ENCODE measurements around the gene RBMS3. TPM values are rescaled to one million over a fixed set of nuclear protein-coding genes. Genes with fewer than 3 reads are reported as not detected.

RBMS3 gene
- total and polyA plus RNA-seq, 2 of the 8 experiments (the other 6 are each of a cell fraction or from before 2014, with no cell fraction given), result 3.7 to 6.9 TPM

- ChIA-PET POLR2A (ENCODE audit: partially characterized antibody) (no interaction called here), CTCF (ENCODE audit: partially characterized antibody) (interaction anchor here (0.6 to 1.0 kb wide), 2 partner anchors 13 to 175 kb away, joined by 3 to 5 read pairs; no protein-coding TSS in a partner anchor)
- no peak overlapping the region for H4K5ac ChIP-seq (ENCODE audit: insufficient read length, low read depth, low read length)
- H3K9me3 ChIP-seq (ENCODE audit: insufficient read depth in 2 of 2, low read depth in 1 of 2, low read length in 1 of 2), result no peaks in the 10 kb centered on the region
- H3K4me2 ChIP-seq (ENCODE audit: insufficient read depth in 1 of 2, low read depth in 2 of 2, low read length in 2 of 2), result no peak overlapping the region
- H3K18ac ChIP-seq (ENCODE audit: extremely low read depth, low read length), result no peak overlapping the region
- no peaks in the 10 kb centered on the region for H3K79me2 ChIP-seq (ENCODE audit: control insufficient read depth in 1 of 2, insufficient read depth in 2 of 2, low read length in 2 of 2)
- no peak overlapping the region for H3K4me3 ChIP-seq (ENCODE audit: extremely low read depth in 1 of 4, insufficient read depth in 2 of 4, low read depth in 3 of 4, low read length in 4 of 4)
- H2AFZ ChIP-seq (ENCODE audit: low read length), result no peak overlapping the region
- H2BK15ac ChIP-seq (ENCODE audit: low read length), result no peak overlapping the region
- H2BK5ac ChIP-seq (ENCODE audit: low read depth, low read length), result no peak overlapping the region
- no peak overlapping the region for H3K14ac ChIP-seq (ENCODE audit: insufficient read length)
- H3K9ac ChIP-seq (replicated peaks in 1 of 4; ENCODE audit: extremely low read depth in 1 of 4, low read depth in 3 of 4, low read length in 3 of 4), result no peak overlapping the region
- H3K27me3 ChIP-seq (replicated peaks in 1 of 4; ENCODE audit: control insufficient read depth in 3 of 4, extremely low read depth in 1 of 4, insufficient read depth in 3 of 4, low read length in 3 of 4), result no peaks in the 10 kb centered on the region
- no peak for FAIRE-seq
- H2BK20ac ChIP-seq (ENCODE audit: low read length), result no peak overlapping the region
- DNase-seq (ENCODE audit: low read depth in 1 of 2, low spot score in 2 of 2), result no peak
- H3K27ac ChIP-seq (ENCODE audit: low read depth, low read length), result no peak overlapping the region
- no peaks in the 10 kb centered on the region for H3K36me3 ChIP-seq (ENCODE audit: control insufficient read depth in 2 of 4, insufficient read depth in 4 of 4, low read length in 3 of 4)
- H3K56ac ChIP-seq (replicated peaks; ENCODE audit: insufficient read length, low read depth, low read length), result no peak overlapping the region
- peaks cover 0 to 4% (median 1%) of the 10 kb centered on the region in 4 experiments; a peak in 2 of 7 replicates for H3K4me1 ChIP-seq (replicated peaks in 1 of 4; ENCODE audit: control insufficient read depth in 3 of 4, insufficient read depth in 4 of 4, low read length in 3 of 4)
- no peak overlapping the region for H4K91ac ChIP-seq (replicated peaks; ENCODE audit: insufficient read length, low read length)
- H2AK5ac ChIP-seq (ENCODE audit: low read depth, low read length), result no peak overlapping the region
- 93% methylated on average over 6 of the region's 6 CpGs; no CpG with 5 or more reads in 1 of the 2 experiments for WGBS, 2 experiments (ENCODE audit: extremely low coverage in 1 of 2, insufficient coverage in 1 of 2, insufficient read length in 1 of 2, insufficient replicate concordance in 2 of 2, low coverage in 1 of 2, low lambda C conversion rate in 2 of 2, missing lambda C conversion rate in 1 of 2)
- H2BK12ac ChIP-seq (ENCODE audit: low read depth, low read length), result no peak overlapping the region
- no peak overlapping the region for H3K23ac ChIP-seq (ENCODE audit: insufficient read length)
- H3K79me1 ChIP-seq (ENCODE audit: low read depth, low read length), result no peaks in the 10 kb centered on the region
- H4K8ac ChIP-seq (ENCODE audit: extremely low read depth, insufficient read depth, low read length), result no peak overlapping the region
- no peaks in the 10 kb centered on the region for H3K23me2 ChIP-seq (ENCODE audit: low read depth, low read length)
- no peak overlapping the region for H2BK120ac ChIP-seq (replicated peaks; ENCODE audit: low read depth, low read length)
- TF ChIP-seq ZNF274 (IDR thresholded peaks at IDR 0.05; ENCODE audit: borderline replicate concordance, extremely low read depth, low read length) (no peak), TAF7 (optimal IDR thresholded peaks at IDR 0.05; ENCODE audit: borderline replicate concordance, low read depth, low read length) (no peak), SP4 (IDR thresholded peaks at IDR 0.05; ENCODE audit: low read length) (no peak), TEAD4 (IDR thresholded peaks at IDR 0.05; ENCODE audit: low read depth, low read length) (no peak), POLR2A (IDR thresholded peaks at IDR 0.05; ENCODE audit: control extremely low read depth in 1 of 2, low read depth in 2 of 2, low read length in 2 of 2) (no peak)
- H3K4ac ChIP-seq (replicated peaks; ENCODE audit: insufficient read length, low read depth, low read length), result no peak overlapping the region
- no peaks in the 10 kb centered on the region for H4K20me1 ChIP-seq (replicated peaks in 1 of 2; ENCODE audit: control insufficient read depth in 1 of 2, insufficient read depth in 2 of 2, low read length in 2 of 2)
Observed at GRCh38 chr3:29420106-29420505, 139.2 kb downstream of the RBMS3 start.
